Left forelimb (tissue), 1 donor: Measurements from ENCODE around the gene RPS15.

ENCODE experiments used
- DNase-seq: peaks from one replicate; pipeline ENCODE4 v3.0.0-alpha.2; 2018; ENCODE audit warnings: low spot score

RPS15 gene

GRCh38 chr19:1487576-1488281 is 49.5 kb downstream of the RPS15 start:
- no peak for DNase-seq

- DNase-seq, result no peak
These were observed 50.0 kb downstream of the RPS15 start for GRCh38 chr19:1488282-1488601.

GRCh38 chr19:1489463-1490310 is 51.5 kb downstream of the RPS15 start:
- no peak for DNase-seq
